Measurements from ENCODE around the gene HMOX1. TPM values are rescaled to one million over a fixed set of nuclear protein-coding genes. Genes with fewer than 3 reads are reported as not detected.
"Not testable (repeated sequence)": the region's sequence is repeated elsewhere in the genome, so short reads cannot be mapped to it uniquely, and the experiment has no call there.

The HMOX1 gene
- total RNA-seq, 1 donor, result 0.81 TPM

DNA sequence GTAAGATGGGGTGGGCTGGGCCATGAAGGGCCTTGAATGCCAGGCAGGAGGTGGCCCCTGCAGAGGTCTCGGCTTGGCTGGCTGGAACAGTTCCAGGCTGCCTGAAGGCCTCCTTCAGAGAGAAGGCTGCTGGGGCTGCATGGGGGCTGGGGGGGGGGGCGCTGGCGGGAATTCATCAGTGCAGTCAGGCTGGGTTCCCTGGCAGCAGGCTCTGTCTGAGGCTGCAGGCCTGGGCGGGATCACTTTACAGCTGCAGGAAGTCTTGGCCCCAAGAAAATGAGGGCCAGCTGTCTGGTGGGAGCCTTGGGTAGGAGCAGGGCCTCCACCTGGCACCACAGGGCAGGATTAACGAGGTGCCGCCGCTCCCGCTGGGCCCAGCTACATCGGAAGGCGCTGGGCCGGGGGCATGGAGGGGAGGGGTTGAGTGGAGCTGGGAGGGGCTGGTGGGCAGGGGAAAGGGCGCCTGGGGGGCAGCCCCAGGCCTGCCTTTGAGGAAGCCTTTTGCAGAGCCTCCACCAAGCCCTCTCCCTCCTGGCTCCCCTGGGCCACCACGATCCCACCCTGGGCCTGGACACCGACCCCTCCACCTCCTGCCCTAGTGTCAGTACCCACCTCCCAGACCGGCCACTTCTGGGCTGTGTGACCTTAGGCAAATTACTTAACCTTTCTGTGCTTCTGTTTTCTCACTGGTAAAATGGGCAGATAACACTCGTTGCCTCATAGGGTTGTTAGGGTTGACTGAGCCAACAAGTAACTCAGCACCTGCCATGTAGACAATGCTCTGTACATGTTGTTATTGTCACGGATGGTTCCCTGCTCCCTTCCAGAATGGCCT, 31.0 kb upstream of the HMOX1 start:
- DNase-seq (ENCODE audit: low read depth in 2 of 3, low spot score in 2 of 3), result peak in 1 of 3 donors; percentile 49

DNA sequence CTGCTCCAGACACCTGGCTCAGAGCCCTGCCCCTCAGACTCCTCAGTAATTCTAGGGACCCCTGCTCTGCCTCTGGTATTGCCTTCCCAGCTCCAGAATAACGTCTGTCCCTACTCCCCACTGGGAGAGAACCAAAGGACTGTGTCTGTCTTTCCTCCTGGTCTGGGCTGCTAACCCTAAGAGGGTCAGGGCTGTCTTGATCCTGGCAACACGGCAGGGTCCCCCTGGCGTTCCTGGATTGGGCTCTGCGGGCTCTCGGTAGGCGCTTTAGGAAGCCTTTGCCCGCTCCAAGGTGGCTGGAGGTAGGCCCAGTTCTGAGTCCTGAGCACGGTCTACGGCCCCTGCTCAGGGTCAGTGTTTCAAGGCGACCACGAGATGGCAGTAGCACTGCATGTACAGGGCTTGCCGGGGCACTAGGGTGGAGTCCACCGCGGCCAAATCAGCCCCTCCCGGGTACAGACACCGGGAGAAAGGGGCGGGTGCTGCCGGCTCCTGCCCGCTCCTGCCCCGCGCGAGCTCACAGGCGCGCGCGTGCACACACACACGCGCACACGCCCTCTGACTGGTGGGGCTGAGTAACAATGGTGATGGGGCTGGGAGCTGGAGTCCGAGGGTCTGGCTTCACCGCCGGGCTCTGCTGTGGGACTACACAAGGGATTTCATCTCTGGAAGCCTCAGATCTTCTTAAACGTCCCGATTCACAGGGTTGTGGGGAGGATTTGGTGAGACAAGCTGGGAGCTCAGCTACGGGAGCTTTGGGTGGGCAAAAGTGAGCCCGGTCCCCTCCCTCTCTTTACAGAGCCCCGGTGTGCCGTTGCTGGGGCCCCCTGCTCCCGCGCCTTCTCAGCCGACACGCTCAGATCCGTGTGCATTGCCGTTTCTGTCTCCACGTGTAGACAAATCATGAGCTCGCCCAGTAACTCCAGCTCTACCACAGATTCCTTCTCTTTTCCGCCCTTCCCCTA, 30.1 kb upstream of the HMOX1 start:
- DNase-seq (ENCODE audit: low read depth in 2 of 3, low spot score in 2 of 3), result peak; percentile 63 to 88 (median 84)

DNA sequence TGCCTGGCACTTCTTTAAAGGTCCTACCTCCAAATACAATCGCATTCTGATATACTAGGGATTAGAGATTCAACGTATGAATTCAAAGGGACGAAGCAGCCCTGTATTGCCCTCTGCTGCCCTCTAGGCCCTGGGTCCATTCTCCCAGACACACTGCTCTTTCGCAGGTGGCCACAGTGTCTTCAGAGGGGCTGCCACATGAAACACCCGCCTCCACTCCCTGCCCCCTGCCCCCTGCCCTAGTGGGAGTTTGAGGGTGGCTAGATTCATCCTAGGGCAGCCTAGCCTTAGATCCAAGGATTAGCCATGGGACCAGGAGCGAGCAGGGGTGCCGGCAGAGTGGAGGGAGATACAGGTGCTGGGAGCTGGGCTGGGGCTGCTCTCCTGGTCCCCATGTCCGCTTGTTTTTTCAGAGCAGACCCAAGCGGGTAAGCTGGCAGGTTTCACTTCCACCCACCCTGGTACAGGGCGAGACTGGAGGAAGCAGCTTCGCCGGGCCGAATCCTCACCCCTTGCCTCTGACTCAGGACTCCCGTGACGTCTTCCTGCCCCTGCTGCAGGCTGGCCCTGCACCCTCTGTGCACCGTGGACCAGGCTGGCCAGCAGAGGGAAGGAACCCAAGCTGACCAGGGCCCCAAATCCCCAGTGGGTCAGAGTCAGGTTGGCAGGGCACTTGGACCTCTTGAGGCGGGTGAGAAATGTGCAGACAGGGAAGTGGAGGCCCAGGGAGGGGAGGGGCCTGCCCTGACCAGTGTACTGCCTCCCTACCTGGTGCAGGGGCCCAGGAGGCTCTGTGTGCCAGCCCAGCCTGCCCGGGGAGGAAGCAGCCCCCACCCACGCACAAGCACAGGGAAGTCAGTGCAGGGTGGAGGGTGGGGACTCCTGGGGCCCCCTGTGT, 28.4 kb upstream of the HMOX1 start:
- peak in 2 of 3 donors; percentile 72 to 76 for DNase-seq (ENCODE audit: low read depth in 2 of 3, low spot score in 2 of 3)

DNA sequence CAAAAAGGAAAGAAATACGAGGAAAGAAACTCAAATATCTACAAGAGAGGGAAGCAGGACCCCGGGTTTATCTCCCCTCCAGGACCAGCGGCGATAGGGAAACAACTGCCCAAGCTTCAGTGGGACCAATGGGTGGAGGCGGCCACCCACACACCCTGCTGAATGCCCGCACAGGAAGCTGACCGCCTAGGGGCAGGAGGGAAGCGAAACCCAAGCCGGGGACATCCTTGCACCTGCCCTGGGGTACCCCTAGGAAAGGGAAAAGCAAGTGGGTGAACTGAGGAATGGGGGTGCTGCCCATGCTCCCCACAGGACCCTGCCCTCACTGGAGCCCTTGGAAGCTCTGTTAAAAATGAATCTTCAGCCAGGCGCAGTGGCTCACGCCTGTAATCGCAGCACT, 27.6 kb upstream of the HMOX1 start:
- no peak for DNase-seq (ENCODE audit: low read depth in 2 of 3, low spot score in 2 of 3)

DNA sequence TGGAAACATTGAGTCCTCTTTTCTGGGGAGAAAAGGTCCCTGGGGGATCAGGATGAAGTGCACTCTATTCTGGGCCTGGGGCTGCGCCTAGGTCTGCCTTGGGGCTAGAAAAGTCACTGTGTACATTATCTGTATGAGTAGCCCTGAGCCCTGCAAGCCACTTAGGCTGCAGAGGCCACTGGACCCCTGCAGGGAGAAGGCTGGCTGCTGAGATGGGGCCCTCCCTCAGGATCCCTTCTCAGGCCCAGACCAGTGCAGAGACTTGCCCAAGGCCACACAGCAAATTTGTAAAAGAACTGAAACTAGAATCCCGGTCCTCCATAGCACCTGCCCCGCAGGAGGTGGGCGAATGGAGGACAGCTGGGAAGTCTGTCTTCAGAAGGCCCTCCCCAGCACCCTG, 26.8 kb upstream of the HMOX1 start:
- DNase-seq (ENCODE audit: low read depth in 2 of 3, low spot score in 2 of 3), result no peak

DNA sequence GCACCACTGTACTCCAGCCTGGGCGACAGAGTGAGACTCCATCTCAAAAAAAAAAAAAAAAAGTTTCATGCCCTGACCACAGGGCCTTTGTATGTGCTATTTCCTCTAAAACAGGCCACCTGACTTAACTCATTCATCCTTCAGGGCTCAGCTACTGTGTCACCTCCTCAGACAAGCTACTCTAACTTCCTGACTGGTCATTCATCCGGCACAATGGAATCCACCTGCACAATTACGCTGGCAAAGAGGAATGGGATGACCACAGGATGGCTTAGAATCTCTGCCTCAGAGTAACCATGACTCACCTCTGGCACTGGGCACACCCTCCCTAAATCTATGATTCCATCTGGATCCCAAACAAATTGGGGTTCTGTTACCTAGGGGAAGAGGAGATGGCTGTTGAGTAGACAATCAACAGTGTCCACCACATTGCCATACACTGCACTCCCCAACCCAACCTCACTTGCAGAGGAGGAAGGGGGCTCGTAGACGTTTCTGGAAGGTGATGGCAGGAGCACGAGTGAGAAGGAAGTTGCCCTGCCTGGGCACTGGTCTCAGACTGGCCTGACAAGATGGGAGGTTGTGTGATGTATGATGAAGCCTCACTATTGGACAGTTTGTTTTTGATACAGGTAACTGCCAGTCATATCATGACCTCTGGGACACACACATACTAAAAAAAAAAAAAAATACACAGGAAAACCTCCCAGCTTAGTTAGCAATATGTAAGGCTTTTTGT, 22.8 kb upstream of the HMOX1 start:
- no peak for DNase-seq (ENCODE audit: low read depth in 2 of 3, low spot score in 2 of 3)

DNA sequence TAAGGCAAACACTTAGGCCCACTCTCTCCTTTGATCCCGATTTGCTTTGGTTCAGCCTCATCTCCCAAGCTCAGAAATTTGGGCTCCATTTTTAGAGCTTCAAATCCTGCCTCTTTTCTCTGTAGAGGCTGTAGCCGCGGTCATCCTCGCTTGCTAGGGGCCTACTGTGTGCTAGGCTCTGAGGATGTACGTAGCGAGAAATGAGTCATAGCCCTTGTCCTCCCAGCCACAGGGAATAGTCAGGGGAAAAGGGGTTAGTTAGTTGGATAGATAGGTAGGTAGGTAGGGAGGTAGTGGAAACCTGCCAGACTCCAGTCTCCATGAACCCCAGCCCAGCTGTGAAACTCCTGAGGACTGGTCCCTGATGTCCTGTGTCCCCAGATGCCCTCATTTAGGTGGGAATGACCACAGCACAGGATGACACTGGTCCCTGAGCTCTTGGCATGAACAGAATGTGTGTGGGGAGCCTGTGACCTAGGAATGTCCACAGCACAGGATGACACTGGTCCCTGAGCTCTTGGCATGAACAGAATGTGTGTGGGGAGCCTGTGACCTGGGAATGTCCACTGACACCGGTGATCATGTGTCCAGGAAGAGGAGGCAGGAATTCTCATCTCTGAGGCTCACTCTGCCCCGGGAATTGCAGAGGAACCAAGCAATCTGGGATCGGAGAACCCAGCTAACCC, 21.4 kb upstream of the HMOX1 start:
- no peak for DNase-seq (ENCODE audit: low read depth in 2 of 3, low spot score in 2 of 3)

DNA sequence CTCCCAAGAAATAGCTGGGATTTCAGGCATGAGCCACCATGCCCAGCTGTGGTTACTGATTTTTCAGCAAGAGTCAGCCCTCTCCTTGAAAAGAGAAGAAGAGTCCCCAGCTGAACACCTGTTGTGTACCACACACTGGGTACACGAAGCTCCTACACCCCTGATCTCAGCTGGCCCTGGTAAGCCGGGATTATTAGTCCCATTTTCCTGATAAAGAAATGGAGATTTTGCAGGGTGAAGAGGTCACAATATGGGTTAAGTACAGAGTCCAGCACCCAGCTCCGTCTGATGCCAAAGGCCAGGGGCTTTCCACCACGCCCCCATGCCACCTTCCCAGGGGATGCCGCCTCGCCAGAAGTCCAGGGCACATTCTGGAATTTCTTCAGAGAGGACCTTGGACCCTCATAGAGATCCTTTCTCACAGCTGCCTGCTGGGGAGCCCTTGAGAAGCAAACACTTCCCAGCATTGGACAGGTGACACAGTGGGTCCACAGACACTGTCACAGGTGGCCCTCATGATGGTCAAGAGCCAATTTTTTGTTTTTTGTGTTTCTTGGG, 19.8 kb upstream of the HMOX1 start:
- no peak for DNase-seq (ENCODE audit: low read depth in 2 of 3, low spot score in 2 of 3)

DNA sequence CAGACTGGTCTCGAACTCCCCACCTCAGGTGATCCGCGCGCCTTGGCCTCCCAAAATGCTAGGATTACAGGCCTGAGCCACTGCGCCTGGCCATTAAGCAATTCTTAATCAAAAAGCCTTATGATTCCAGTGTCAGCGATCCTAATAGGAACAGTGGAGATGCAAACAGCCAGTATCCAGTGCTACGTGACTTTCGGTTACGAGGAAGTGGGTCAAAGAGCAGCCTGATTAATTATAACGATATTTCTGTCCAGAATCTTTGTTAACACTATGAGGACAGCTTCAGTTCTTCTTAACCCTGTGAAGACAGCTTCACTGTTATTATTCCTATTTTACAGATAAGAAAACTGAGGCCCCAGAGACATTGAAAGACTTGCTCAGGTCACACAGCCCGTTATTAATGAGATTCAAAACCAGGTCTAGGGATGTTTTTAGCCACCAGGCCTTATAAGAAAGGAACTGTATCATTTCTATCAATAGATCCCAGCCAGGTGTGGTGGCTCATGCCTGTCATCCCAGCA, 17.3 kb upstream of the HMOX1 start:
- no peak for DNase-seq (ENCODE audit: low read depth in 2 of 3, low spot score in 2 of 3)

DNA sequence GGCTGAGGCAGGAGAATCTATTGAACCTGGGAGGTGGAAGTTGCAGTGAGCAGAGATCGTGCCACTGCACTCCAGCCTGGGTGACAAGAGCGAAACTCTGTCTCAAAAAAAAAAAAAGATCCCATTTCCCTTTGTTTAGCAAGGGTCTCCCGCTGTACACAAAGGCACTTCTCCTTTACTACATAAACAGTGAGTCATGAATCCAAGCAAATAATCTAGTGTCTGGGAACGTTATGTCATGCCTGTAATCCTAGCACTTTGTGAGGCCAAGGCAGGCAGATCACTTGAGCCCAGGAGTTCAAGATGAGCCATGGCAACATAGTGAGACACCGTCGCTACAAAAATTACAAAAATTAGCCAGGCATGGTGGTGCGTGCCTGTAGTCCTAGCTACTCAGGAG, 16.7 kb upstream of the HMOX1 start:
- not testable (repeated sequence) for DNase-seq (ENCODE audit: low read depth in 2 of 3, low spot score in 2 of 3)

DNA sequence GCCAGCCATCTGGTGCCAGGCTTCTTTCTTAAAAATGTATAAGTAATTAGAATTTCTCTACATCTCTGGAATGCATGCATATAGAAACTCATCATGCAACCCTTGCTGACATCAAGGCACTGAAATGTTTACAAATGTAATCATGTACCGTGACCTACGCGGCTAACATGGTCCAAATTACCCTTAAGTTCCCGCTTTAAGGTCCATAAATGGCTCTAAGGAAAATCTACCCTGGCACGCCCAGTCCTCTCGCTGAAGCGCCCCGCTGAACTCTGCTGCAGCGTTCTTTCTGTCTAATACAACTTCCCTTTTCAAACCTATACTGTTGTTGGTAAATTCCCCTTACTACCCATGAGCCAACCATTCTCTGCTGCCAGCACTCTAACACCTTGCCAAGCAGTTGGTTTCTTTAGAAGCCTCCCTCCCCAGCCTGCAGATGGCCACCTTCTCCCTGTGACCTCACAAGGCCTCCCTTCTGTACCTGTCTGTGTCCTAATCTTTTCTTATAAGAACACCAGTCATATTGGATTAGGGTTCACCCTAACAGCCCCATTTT, 13.5 kb upstream of the HMOX1 start:
- DNase-seq (ENCODE audit: low read depth in 2 of 3, low spot score in 2 of 3), result peak in 2 of 3 donors; percentile 68 to 76

DNA sequence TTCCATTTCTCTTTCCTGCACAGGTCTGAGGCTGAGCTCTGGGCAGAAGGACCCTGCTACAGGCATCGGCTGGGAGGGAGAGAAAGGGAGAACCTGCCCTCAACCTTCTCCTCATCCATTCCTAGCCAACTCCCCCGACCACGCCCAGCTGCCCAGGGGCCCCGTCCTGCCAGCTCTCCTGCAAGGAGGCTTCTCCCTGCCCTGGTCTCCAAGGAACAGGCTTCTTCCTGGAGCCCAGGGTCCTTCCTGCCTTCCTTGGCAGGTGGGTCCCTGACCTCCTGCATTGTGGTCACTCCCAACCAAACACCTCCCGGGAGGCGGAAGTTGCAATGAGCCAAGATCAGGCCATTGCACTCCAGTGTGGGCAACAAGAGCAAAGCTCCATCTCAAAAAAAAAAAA, 12.5 kb upstream of the HMOX1 start:
- no peak for DNase-seq (ENCODE audit: low read depth in 2 of 3, low spot score in 2 of 3)

DNA sequence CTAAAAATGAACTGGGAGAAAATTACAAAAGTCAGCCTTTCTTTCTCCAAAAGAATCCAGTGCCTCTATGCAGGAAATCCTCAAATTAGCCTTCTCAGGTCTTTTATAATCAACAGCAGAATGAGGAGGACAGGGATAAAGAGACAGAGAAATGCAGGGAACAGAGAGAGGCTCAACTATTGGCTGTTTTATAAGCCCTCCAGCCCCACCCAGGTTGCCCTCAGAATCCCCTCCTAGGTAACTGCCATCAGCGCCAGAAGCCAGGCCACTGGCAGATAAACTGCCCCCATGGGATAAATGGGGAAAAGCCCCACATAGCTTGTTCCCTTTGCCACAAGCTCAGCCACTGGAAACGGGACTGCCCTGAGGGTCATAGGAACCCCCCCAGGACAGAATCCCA, 10.9 kb upstream of the HMOX1 start:
- DNase-seq (ENCODE audit: low read depth in 2 of 3, low spot score in 2 of 3), result no peak

DNA sequence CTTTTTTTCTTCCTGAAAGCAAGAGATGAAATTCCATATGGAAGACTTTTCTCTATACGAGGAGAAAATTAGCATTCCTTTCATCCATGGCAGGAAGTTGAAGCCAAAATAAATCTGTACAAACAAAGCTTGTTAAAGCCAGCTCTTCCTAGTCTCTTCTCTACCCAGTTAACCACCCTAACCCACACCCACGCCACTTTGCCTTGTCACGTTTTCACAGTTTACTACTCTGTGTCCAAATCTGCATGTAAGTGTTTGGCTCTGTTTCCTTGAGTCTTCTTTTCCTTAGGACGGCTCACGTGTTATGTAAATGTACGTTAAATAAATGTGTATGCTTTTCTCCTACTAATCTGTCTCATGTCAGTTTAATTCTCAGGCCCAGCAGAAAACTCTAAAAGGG, 7.1 kb upstream of the HMOX1 start:
- DNase-seq (ENCODE audit: low read depth in 2 of 3, low spot score in 2 of 3), result no peak

DNA sequence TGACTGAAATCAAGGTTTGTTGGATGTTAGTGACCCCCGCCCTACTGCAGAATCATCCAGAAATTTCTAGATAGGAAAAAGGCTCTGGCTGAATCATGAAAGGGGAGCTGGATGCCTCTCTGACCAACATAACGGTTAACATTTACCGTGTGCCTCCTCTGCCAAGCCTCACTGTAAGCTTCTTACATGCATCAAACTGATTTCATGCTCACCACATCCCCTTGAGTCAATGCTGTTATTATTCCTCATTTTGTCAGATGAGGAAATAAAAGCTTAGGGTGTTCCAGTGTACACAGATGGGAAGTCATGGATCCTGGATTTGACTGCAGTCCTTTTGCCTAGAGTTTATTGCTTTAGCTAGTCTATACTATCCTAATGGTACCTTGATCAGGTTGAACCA, 5.9 kb upstream of the HMOX1 start:
- no peak for DNase-seq (ENCODE audit: low read depth in 2 of 3, low spot score in 2 of 3)

DNA sequence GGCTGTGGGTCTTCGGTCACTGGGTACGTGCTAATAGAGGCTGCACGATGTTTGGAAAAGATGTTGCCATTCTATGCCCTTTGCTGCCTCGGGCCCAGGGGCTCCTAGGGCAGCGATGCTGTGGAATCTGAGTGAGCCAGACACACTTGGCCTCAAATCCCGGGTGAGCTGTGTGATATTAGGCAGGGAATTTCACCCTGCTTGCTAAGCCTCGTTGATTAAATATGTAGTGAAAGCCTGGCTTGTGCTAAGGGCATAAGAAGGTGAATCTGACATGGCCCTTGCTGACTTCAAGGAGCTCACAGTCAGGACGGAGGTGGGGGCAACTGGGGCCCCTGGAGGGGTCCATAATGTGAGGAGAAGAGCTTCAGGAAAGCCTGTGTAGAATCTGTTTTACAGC, 5.4 kb upstream of the HMOX1 start:
- DNase-seq (ENCODE audit: low read depth in 2 of 3, low spot score in 2 of 3), result no peak

DNA sequence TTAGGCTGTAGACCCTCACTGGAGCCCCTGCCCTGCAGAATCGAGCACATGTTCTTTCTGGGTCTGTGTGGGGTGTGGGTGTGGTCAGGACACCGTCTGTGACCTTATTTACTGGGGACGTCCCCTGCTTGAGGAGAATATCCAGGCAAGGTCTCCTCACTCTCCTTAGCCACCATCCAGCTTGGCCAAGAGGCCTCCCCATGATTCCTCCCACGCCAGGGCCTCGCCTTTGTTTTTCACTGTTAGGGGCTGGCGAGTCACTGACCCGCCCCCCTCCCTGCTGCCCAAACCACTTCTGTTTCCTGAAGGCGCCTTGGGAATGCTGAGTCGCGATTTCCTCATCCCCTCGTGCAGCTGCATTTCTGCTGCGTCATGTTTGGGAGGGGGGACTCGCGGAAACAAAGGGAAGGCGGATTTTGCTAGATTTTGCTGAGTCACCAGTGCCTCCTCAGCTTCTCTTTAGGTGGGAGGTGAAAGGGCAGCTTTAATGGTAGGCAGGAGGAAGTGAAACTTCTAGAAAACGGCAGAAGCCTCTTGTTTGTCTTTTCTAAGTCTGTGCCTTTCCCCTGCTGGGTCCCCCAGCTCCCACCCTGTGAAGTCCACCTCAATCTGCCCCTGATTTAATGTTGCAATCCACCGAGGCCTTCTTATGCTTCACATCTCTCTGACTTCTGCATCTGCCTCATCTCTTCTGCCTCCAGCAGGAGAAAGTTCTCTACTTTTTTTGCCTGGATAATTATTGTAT, 4.0 kb upstream of the HMOX1 start:
- peak in 2 of 3 donors; percentile 95 to 97 for DNase-seq (ENCODE audit: low read depth in 2 of 3, low spot score in 2 of 3)

DNA sequence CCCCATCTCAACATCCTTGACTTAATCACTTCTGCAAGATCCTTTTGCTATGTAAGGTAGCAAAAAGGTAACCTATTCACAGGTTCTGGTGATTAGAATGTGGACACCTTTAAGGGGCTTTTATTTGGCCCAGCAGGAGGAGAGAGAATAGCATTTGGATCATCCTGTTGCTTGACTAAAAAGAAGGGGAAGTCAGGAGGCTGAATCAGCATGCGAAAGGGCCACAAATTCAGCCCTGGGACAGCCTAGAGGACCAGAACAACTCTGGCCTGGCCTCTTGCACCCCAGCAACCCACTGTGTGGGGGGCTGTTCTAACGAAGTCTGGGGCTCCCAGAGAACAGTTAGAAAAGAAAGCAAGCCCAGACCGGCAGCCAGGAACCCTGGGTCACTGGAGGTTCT, 3.2 kb upstream of the HMOX1 start:
- DNase-seq (ENCODE audit: low read depth in 2 of 3, low spot score in 2 of 3), result no peak

Data from hematopoietic multipotent progenitor cell (in vitro differentiated cells).